Islet of Langerhans (tissue), 1 donor: ENCODE data around the gene CPXM2.

Experiments
- FAIRE-seq: peaks from one replicate; lab custom pipeline; 2011; peaks lifted over from hg19 to GRCh38; lab: Jason Lieb, UNC

CPXM2 gene

GRCh38 chr10:123796736-123797135, 94.9 kb downstream of the CPXM2 start:
- no peak for FAIRE-seq

DNA sequence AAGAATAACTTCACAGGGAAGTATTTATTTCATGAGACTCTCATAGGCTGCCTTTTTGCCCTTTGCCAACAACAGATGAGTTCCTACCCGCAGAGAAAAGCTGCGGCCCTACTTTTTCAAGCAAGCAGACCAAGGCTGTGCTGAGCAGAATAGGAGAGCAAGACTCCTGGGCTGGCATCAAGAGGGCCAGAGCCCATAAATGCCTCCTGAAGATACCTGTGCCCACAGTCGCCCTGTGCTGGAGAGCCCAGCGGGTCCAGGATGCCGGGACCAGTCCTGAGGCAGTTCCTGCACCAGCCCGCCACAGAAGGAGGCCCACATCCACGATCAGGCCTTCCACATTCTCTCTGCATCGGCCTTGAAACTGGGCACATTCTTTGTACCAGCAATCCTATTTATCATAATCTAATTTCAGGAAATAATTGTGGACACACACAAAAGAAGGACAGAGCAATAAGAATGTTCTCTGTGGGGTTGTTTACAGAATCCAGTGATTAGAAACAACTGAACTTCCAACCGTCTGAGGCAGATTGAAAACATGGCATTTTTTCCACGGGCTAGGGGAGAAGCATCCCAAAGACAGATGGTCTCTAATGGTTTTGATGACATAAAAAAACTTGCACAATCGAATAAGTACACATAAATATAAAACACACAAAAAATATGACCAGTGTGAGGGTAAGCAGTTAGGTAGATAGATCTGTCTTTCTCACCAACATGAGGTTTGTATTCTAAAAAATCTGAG, 95.6 kb downstream of the CPXM2 start:
- no peak for FAIRE-seq

DNA sequence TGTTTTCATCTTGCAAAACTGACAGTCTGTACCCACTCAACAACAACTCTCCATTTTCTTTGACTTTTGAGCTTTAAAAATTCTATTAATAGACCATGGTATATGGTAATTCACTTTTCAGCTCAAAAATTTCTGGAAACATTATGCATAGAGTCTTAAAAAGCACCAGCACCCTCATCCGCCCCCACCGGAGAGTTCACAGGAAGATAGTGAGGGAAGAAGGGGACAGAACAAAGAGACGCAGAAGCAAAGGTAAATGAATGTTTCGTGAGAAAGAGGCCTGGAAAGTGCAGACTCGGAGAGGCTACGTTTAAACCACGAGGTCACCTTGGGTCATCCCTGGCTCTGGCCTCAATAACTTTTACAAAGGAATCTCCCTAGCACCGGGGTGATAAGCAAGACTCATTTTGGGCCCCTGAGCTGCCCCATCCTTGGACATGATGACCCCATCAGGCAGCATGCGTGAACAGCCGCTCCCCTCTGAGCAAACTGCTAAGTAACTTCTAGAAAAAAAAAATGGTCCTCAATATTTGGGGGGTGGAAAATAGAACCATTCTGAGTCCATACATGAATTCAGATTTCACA, 96.3 kb downstream of the CPXM2 start:
- no peak for FAIRE-seq

DNA sequence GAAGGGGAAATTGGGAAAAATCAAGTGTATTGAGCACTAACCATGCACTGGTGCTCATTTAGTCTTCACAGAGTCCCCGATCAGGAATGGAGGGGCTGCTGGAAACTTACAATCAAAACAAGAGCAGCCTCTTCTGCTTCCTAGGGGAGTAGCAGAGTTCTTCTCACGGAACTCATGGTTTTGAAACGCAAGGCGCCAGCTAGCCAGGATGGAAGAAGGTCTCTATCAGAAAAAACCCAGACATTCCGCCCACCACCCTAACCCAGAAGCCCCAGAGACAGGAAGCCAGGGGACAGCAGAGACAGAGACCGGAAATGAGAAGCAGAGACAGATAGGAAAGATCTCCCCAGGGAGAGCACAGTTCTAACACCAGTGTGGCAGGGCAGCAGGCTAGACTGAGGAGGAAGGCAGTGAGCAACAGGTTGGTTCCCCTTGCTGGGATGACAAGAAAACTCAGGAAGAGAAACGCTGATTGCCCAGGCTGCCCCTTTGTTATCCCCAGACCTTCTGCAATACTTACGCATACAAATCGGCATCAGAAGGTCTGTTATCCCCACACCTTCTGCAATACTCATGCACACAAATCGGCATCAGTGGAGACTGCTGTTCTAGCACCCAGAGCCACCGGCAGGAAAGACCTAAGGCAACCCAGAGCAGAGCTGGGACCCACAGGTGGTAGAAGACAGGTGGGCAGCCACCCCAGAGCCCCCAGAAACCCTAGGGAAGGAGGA, 99.2 kb downstream of the CPXM2 start:
- no peak for FAIRE-seq

DNA sequence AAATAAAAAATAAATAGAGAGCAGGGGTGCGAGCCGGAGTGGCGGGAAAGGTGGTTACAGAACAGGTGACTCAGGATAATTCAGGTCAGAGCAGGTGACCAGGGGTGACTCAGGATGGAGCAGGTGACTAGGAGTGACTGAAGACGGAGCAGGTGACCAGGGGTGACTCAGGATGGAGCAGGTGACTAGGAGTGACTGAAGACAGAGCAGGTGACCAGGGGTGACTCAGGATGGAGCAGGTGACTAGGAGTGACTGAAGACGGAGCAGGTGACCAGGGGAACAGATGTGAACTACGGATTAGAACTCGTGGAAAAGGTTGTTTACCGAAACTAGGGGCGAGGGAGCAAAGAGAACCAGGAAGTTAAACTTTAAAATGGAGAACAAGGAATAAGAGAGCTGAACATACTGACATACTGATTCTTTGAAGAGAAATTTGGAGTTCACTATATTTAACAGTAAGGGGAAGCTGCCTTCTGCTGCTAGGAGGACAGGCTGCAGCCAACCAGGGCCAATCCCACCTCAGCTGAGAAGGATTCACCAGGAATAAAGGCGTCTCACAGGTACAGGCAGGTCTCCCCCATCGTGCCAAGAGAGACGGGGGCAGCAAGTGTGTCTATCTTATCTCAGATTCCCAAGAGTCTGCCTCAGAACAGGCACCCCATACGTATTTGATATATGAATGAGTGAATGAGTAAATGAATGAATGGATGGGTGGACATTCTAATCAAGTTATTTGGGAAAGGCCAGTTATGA, 101.3 kb downstream of the CPXM2 start:
- no peak for FAIRE-seq

- no peak for FAIRE-seq
Observed at GRCh38 chr10:123788981-123789380, 102.6 kb downstream of the CPXM2 start.

DNA sequence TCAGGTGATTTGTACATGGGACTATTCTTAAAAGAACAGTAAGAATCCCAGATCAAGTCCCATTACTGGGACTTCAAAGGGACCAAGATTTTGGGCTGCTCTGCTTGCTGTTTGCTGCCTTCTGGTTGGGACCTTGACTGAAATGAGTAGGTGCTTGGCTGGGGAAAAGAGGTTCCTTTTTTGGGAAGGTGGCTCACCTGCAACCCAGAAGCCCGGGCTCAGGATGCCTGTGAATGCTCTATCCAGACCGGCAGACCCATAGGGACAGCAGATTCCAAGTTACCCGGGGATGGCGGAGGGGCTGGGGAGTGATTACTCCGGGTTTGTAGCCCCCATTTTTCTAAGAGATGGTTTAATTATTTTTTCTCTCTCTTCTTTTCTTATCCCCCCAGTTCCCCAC, 104.0 kb downstream of the CPXM2 start:
- FAIRE-seq: no peak

DNA sequence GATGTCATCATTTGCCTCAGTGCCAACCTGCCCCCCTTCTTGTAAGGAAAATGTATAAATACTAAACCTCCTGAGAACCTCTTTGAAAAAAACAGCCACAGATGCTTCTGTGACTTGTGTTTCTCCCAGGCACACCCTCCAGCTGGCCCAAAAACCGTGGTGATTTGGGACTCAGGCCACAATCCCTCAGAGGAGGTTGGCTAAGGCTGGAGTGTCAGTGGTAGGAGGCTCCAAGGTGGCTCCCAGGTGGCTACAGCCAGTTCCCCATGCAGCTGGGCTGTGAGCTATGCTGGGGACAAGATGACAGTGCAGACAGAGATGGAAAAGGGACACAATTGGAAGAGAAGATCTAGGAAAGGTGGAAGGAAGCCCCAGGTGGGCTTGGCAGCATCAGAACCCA, 104.7 kb downstream of the CPXM2 start:
- FAIRE-seq: no peak

DNA sequence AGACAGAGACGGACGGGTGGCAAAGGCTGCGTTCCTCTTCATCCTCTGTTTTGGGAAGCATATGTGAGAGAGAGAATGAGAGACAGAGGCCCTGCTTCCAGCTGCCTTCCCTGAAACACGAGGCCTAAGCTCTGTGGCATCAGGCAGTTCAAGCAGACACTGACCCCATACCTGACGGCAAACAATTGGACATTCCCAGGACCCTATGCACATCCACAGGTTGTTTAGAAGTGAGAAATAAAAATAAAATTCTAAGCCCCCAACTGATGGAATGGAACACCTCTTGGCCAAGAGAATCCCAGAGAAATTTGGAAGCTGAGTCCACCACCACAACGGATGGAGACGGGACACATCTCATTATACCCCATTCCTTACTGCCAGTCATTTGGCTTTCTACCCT, 105.3 kb downstream of the CPXM2 start:
- FAIRE-seq: no peak

- FAIRE-seq: no peak
Observed at GRCh38 chr10:123784646-123785045, 107.0 kb downstream of the CPXM2 start.

- FAIRE-seq: no peak
Observed at GRCh38 chr10:123784216-123784615, 107.4 kb downstream of the CPXM2 start.

GRCh38 chr10:123783296-123783695, 108.3 kb downstream of the CPXM2 start:
- no peak for FAIRE-seq

- no peak for FAIRE-seq
Observed at GRCh38 chr10:123782549-123782948, 109.1 kb downstream of the CPXM2 start.

GRCh38 chr10:123781956-123782500, 109.6 kb downstream of the CPXM2 start:
- FAIRE-seq: no peak

DNA sequence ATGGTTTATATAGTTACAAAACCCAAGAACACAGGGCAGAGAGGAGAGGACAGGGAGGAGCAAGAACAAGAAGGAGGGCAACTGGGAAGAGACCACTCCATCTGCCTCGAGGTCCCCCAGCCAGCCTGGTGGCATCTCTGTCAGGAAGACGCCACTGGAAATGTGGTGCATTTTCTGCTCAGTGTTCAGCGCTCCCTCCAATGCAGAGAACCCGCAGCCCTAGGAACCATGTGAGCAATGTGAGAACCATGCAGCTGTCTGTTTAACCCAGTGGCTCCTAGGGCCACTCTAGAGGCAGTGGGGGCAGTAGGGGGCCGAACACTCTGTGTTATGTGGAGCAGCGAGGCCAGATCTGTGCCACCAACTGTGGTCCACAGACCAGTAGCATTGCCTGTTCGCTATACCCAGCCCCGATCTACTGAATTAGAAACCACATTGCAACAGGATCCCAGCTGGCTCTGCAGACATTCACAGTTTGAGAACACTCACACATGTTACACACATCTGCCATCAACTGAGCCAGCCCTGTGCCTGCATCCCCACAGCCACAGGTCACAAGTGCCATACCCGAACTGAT, 110.2 kb downstream of the CPXM2 start:
- FAIRE-seq: no peak

- no peak for FAIRE-seq
Observed at GRCh38 chr10:123778719-123779517, 112.7 kb downstream of the CPXM2 start.

- FAIRE-seq: no peak
Observed at GRCh38 chr10:123777881-123778280, 113.7 kb downstream of the CPXM2 start.

GRCh38 chr10:123774132-123774742, 117.4 kb downstream of the CPXM2 start:
- no peak for FAIRE-seq

DNA sequence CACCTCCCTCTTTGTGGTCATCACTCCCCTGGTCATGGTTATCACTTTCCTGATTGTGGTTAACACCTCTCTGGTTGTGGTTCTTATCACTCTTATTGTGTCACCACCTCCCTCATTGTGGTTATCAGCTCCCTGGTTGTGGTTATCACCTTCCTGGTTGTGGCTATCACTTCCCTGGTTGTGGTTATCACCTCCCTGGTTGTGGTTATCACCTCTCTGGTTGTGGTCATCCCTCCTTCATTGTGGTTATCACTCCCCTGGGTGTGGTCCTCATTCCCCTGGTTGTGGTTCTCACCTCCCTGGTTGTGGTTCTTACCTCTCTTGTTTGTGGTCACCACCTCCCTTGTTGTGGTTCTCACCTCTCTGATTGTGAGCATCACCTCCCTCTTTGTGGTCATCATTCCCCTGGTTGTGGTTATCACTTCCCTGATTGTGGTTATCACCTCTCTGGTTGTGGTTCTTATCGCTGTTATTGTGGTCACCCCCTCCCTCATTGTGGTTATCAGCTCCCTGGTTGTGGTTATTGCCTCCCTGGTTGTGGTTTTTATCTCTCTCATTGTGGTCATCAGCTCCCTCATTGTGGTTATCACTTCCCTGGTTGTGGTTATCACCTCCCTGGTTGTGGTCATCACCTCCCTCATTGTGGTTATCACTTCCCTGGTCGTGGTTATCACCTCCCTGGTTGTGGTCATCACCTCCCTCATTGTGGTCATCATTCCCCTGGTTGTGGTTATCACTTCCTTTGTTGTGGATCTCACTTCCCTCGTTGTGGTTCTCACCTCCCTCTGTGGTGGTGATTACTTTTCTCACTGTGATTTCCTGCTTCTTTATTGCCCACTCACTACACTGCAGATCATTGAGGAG, 118.7 kb downstream of the CPXM2 start:
- no peak for FAIRE-seq
